Mesenchymal stem cell (in vitro differentiated cells and primary cell): Measurements from ENCODE around the gene MYOZ1.

Experiments used
- DNase-seq: peaks from one replicate; pipeline ENCODE4 v3.0.0-alpha.2; 2013
- H2AFZ ChIP-seq: one replicate; pipeline ENCODE4 v1.6.1; 2013; ENCODE audit warnings: low read depth, mild to moderate bottlenecking, control low read depth, inconsistent platforms, low read length, moderate library complexity
- H2AK5ac ChIP-seq: 2 replicates; pipeline ENCODE4 v1.6.1; 2013; ENCODE audit warnings: low read length, moderate library complexity, mild to moderate bottlenecking, inconsistent platforms; ENCODE audit not compliant: severe bottlenecking
- H2BK120ac ChIP-seq: one replicate; pipeline ENCODE4 v1.6.1; 2013; ENCODE audit warnings: low read depth, mild to moderate bottlenecking, inconsistent platforms, low read length, moderate library complexity
- H2BK12ac ChIP-seq, 2 experiments: one replicate each; pipeline ENCODE4 v1.6.1; 2013; ENCODE audit warnings: inconsistent platforms in 2 of 2, low read length in 2 of 2, mild to moderate bottlenecking in 2 of 2, moderate library complexity in 2 of 2, control low read depth in 1 of 2
- H2BK15ac ChIP-seq: one replicate; pipeline ENCODE4 v1.6.1; 2013; ENCODE audit warnings: mild to moderate bottlenecking, low read depth, inconsistent platforms; ENCODE audit not compliant: poor library complexity, severe bottlenecking
- H2BK5ac ChIP-seq: 2 replicates; pipeline ENCODE4 v1.6.1; 2013; ENCODE audit warnings: low read depth, mild to moderate bottlenecking, low read length, control low read depth, inconsistent platforms; ENCODE audit not compliant: poor library complexity, severe bottlenecking
- H3K14ac ChIP-seq, 2 experiments: one replicate each; pipeline ENCODE4 v1.6.1; 2013; ENCODE audit warnings: inconsistent platforms in 2 of 2, low read length in 2 of 2, control low read depth in 1 of 2, mild to moderate bottlenecking in 1 of 2, moderate library complexity in 1 of 2
- H3K18ac ChIP-seq, 2 experiments: one replicate each; pipeline ENCODE4 v1.6.1; 2013; ENCODE audit warnings: inconsistent platforms in 2 of 2, low read length in 2 of 2, control low read depth in 1 of 2, low read depth in 1 of 2, mild to moderate bottlenecking in 1 of 2
- H3K23ac ChIP-seq, 2 experiments: one replicate each; pipeline ENCODE4 v1.6.1; 2013; ENCODE audit warnings: inconsistent platforms in 2 of 2, low read length in 2 of 2, mild to moderate bottlenecking in 2 of 2, moderate library complexity in 2 of 2, control low read depth in 1 of 2
- H3K27ac ChIP-seq: 2 replicates; pipeline ENCODE4 v1.5.1; 2013; ENCODE audit warnings: mild to moderate bottlenecking, moderate library complexity, low read length, control low read depth, inconsistent platforms; ENCODE audit not compliant: poor library complexity, severe bottlenecking
- H3K27me3 ChIP-seq, 2 experiments: 2 replicates each; pipeline versions ENCODE4 v1.6.1 to v1.7.0; 2013; ENCODE audit warnings: low read length in 2 of 2, mild to moderate bottlenecking in 2 of 2, moderate library complexity in 2 of 2, control low read depth in 1 of 2, inconsistent platforms in 1 of 2; ENCODE audit not compliant: control insufficient read depth in 1 of 2, insufficient read depth in 1 of 2
- H3K36me3 ChIP-seq, 2 experiments: 2 replicates each; pipeline versions ENCODE4 v1.6.1 to v1.7.0; 2013; ENCODE audit warnings: low read length in 2 of 2, control low read depth in 1 of 2, inconsistent platforms in 1 of 2, low read depth in 1 of 2, mild to moderate bottlenecking in 1 of 2; ENCODE audit not compliant: insufficient read depth in 2 of 2, control insufficient read depth in 1 of 2
- H3K4ac ChIP-seq, 2 experiments: one replicate each; pipeline ENCODE4 v1.6.1; 2013; ENCODE audit warnings: inconsistent platforms in 2 of 2, low read length in 2 of 2, mild to moderate bottlenecking in 2 of 2, moderate library complexity in 2 of 2, control low read depth in 1 of 2, low read depth in 1 of 2
- H3K4me1 ChIP-seq: 2 replicates; pipeline ENCODE4 v1.6.1; 2013; ENCODE audit warnings: low read depth, low read length, control low read depth; ENCODE audit not compliant: control insufficient read depth, insufficient read depth
- H3K4me2 ChIP-seq: 2 replicates; pipeline ENCODE4 v1.6.1; 2013; ENCODE audit warnings: low read length, mild to moderate bottlenecking, inconsistent platforms; ENCODE audit not compliant: poor library complexity, severe bottlenecking
- H3K4me3 ChIP-seq, 2 experiments: 2 replicates each; pipeline versions ENCODE4 v1.5.1 to v1.7.0; 2013; ENCODE audit warnings: low read length in 2 of 2, mild to moderate bottlenecking in 2 of 2, control low read depth in 1 of 2, low read depth in 1 of 2; ENCODE audit not compliant: insufficient read depth in 1 of 2
- H3K79me1 ChIP-seq: replicated peaks from 2 replicates; pipeline ENCODE4 v1.6.1; 2013; ENCODE audit warnings: mild to moderate bottlenecking, control low read depth, low read length, inconsistent platforms; ENCODE audit not compliant: poor library complexity, severe bottlenecking
- H3K9ac ChIP-seq: 2 replicates; pipeline ENCODE4 v1.7.0; 2013; ENCODE audit warnings: mild to moderate bottlenecking, low read length, moderate library complexity
- H3K9me3 ChIP-seq: 2 replicates; pipeline ENCODE4 v1.7.0; 2013; ENCODE audit warnings: mild to moderate bottlenecking, low read length; ENCODE audit not compliant: control insufficient read depth
- H4K8ac ChIP-seq: one replicate; pipeline ENCODE4 v1.6.1; 2013; ENCODE audit warnings: inconsistent platforms, mild to moderate bottlenecking, low read length, moderate library complexity
- H4K91ac ChIP-seq: one replicate; pipeline ENCODE4 v1.6.1; 2013; ENCODE audit warnings: mild to moderate bottlenecking, low read length, inconsistent platforms
- WGBS: methylation state at CpG from one replicate; pipeline ENCODE4 v1.1.7; 2013; ENCODE audit warnings: mixed read lengths; 5-methylcytosine and 5-hydroxymethylcytosine counted together

The MYOZ1 gene

GRCh38 chr10:73644015-73644743, 2.9 kb upstream of the MYOZ1 start:
- H3K9ac ChIP-seq, result no peak overlapping the region
- peaks cover 0 to 24% of the 10 kb centered on the region in 2 experiments for H3K27me3 ChIP-seq
- H2BK120ac ChIP-seq, result no peak overlapping the region
- DNase-seq, result peak; percentile 77
- H2BK15ac ChIP-seq, result no peak overlapping the region
- WGBS, result 28% methylated on average over 5 of the region's 5 CpGs
- no peak overlapping the region for H3K4ac ChIP-seq
- H3K18ac ChIP-seq, result no peak overlapping the region
- H3K4me2 ChIP-seq, result no peak overlapping the region
- H2AK5ac ChIP-seq, result no peak overlapping the region
- no peak overlapping the region for H2BK5ac ChIP-seq
- no peak overlapping the region for H4K91ac ChIP-seq
- H2AFZ ChIP-seq, result peak overlapping the region; percentile 10
- no peak overlapping the region for H2BK12ac ChIP-seq
- no peak overlapping the region for H3K14ac ChIP-seq
- H3K36me3 ChIP-seq, result no peaks in the 10 kb centered on the region
- no peaks in the 10 kb centered on the region for H3K9me3 ChIP-seq
- no peak overlapping the region for H3K23ac ChIP-seq
- H3K27ac ChIP-seq, result no peak overlapping the region
- no peak overlapping the region for H3K4me3 ChIP-seq
- peaks cover 11% of the 10 kb centered on the region for H3K4me1 ChIP-seq
- H3K79me1 ChIP-seq, result no peaks in the 10 kb centered on the region
- H4K8ac ChIP-seq, result no peak overlapping the region

GRCh38 chr10:73643362-73643761, 2.1 kb upstream of the MYOZ1 start:
- WGBS, result 96% methylated on average over 2 of the region's 2 CpGs
- peaks cover 0 to 24% of the 10 kb centered on the region in 2 experiments for H3K27me3 ChIP-seq
- no peak overlapping the region for H3K4me2 ChIP-seq

GRCh38 chr10:73639286-73639685, 2.0 kb downstream of the MYOZ1 start:
- no peak overlapping the region for H3K9ac ChIP-seq
- H3K36me3 ChIP-seq, result no peaks in the 10 kb centered on the region
- H3K4ac ChIP-seq, result no peak overlapping the region
- no peak overlapping the region for H3K18ac ChIP-seq
- H4K8ac ChIP-seq, result no peak overlapping the region
- H2BK120ac ChIP-seq, result no peak overlapping the region
- no peak overlapping the region for H3K4me2 ChIP-seq
- no peak overlapping the region for H3K14ac ChIP-seq
- no peak overlapping the region for H2BK15ac ChIP-seq
- no peak overlapping the region for H2BK5ac ChIP-seq
- H2AK5ac ChIP-seq, result no peak overlapping the region
- no peaks in the 10 kb centered on the region for H3K79me1 ChIP-seq
- H2AFZ ChIP-seq, result no peak overlapping the region
- no peak overlapping the region for H2BK12ac ChIP-seq
- no peak overlapping the region for H3K27ac ChIP-seq
- H4K91ac ChIP-seq, result no peak overlapping the region
- WGBS, result 81% methylated on average over 3 of the region's 3 CpGs
- H3K4me1 ChIP-seq, result peaks cover 2% of the 10 kb centered on the region
- DNase-seq, result no peak
- H3K23ac ChIP-seq, result no peak overlapping the region
- H3K4me3 ChIP-seq, result no peak overlapping the region
- peaks cover 4 to 24% of the 10 kb centered on the region in 2 experiments for H3K27me3 ChIP-seq
- no peaks in the 10 kb centered on the region for H3K9me3 ChIP-seq

More at GRCh38 chr10:73643362-73643761, 2.1 kb upstream of the MYOZ1 start:
- Histone ChIP-seq H2AK5ac (no peak overlapping the region), H2AFZ (no peak overlapping the region), H3K79me1 (no peaks in the 10 kb centered on the region), H2BK12ac (no peak overlapping the region), H2BK15ac (no peak overlapping the region), H3K23ac (no peak overlapping the region), H3K4me1 (peaks cover 10% of the 10 kb centered on the region), H2BK120ac (no peak overlapping the region), H4K91ac (no peak overlapping the region), H3K27ac (no peak overlapping the region), H3K4ac (peak overlapping the region in 1 of 2 experiments; percentile 6), H3K9ac (no peak overlapping the region), H3K9me3 (no peaks in the 10 kb centered on the region), H3K36me3 (no peaks in the 10 kb centered on the region), H3K14ac (no peak overlapping the region), H4K8ac (no peak overlapping the region), H2BK5ac (no peak overlapping the region), H3K18ac (no peak overlapping the region), H3K4me3 (no peak overlapping the region)
- DNase-seq, result no peak

GRCh38 chr10:73635781-73636180, 5.5 kb downstream of the MYOZ1 start:
- Histone ChIP-seq H3K27me3 (peaks cover 4 to 15% of the 10 kb centered on the region in 2 experiments), H2BK120ac (no peak overlapping the region), H3K4me2 (no peak overlapping the region), H4K91ac (no peak overlapping the region), H2BK12ac (no peak overlapping the region), H2AK5ac (no peak overlapping the region), H2BK15ac (no peak overlapping the region), H3K23ac (no peak overlapping the region), H3K36me3 (no peaks in the 10 kb centered on the region), H2BK5ac (no peak overlapping the region), H3K18ac (no peak overlapping the region), H3K14ac (no peak overlapping the region), H4K8ac (no peak overlapping the region), H2AFZ (no peak overlapping the region), H3K4me1 (peaks cover 2% of the 10 kb centered on the region), H3K4me3 (no peak overlapping the region), H3K9me3 (no peaks in the 10 kb centered on the region), H3K9ac (no peak overlapping the region), H3K4ac (no peak overlapping the region), H3K27ac (no peak overlapping the region), H3K79me1 (no peaks in the 10 kb centered on the region)
- DNase-seq, result no peak
- no CpG with 5 or more reads among the region's 1 CpG for WGBS
